GF-D8 (cell line): Measurements from ENCODE around the gene YBEY.

Source experiments
- DNase-seq: peaks from one replicate; lab custom pipeline; 2025; lab: John Stamatoyannopoulos, UW

The YBEY gene

GRCh38 chr21:46327711-46328110 is 41.6 kb downstream of the YBEY start:
- no peak for DNase-seq

- DNase-seq, result no peak
Observed at GRCh38 chr21:46328151-46328550, 42.0 kb downstream of the YBEY start.

- DNase-seq, result no peak
Observed at GRCh38 chr21:46329796-46330195, 43.7 kb downstream of the YBEY start.

- DNase-seq, result no peak
Observed at GRCh38 chr21:46334351-46335140, 48.4 kb downstream of the YBEY start.

GRCh38 chr21:46336603-46337002 is 50.5 kb downstream of the YBEY start:
- no peak for DNase-seq

GRCh38 chr21:46340998-46341397 is 54.9 kb downstream of the YBEY start:
- DNase-seq, result no peak

GRCh38 chr21:46344219-46344915 is 58.2 kb downstream of the YBEY start:
- DNase-seq, result no peak

GRCh38 chr21:46345861-46346260 is 59.7 kb downstream of the YBEY start:
- DNase-seq, result no peak

GRCh38 chr21:46346296-46347202 is 60.4 kb downstream of the YBEY start:
- DNase-seq, result no peak

GRCh38 chr21:46347203-46347550 is 61.0 kb downstream of the YBEY start:
- no peak for DNase-seq
